ENCODE data around the gene ZNF12.
"Not testable (repeated sequence)": the region's sequence is repeated elsewhere in the genome, so short reads cannot be mapped to it uniquely, and the experiment has no call there.

Gene ZNF12

GRCh38 chr7:6691609-6692106 is 15.1 kb downstream of the ZNF12 start:
- no peak for DNase-seq (ENCODE audit: low read depth, low spot score)
- Histone ChIP-seq H3K9me3 (ENCODE audit: control insufficient read depth, insufficient read depth, low read length) (peaks cover 29% of the 10 kb centered on the region), H3K4me3 (ENCODE audit: low read length) (no peak overlapping the region), H3K36me3 (ENCODE audit: control insufficient read depth, insufficient read depth, low read length) (peaks cover 63% of the 10 kb centered on the region), H3K27me3 (ENCODE audit: control insufficient read depth, insufficient read depth, low read length) (no peaks in the 10 kb centered on the region), H3K4me1 (ENCODE audit: control insufficient read depth, insufficient read depth, low read length) (no peaks in the 10 kb centered on the region), H3K27ac (ENCODE audit: low read length) (no peak overlapping the region)
- no CpG with 5 or more reads among the region's 5 CpGs for WGBS (ENCODE audit: insufficient coverage, insufficient read length)

- H3K9me3 ChIP-seq (ENCODE audit: control insufficient read depth, insufficient read depth, low read length) = peaks cover 29% of the 10 kb centered on the region
- H3K4me1 ChIP-seq (ENCODE audit: control insufficient read depth, insufficient read depth, low read length) = no peaks in the 10 kb centered on the region
- no peak for DNase-seq (ENCODE audit: low read depth, low spot score)
- WGBS (ENCODE audit: insufficient coverage, insufficient read length) = no CpG with 5 or more reads among the region's 4 CpGs
- peaks cover 58% of the 10 kb centered on the region for H3K36me3 ChIP-seq (ENCODE audit: control insufficient read depth, insufficient read depth, low read length)
- no peak overlapping the region for H3K4me3 ChIP-seq (ENCODE audit: low read length)
- no peaks in the 10 kb centered on the region for H3K27me3 ChIP-seq (ENCODE audit: control insufficient read depth, insufficient read depth, low read length)
- H3K27ac ChIP-seq (ENCODE audit: low read length) = no peak overlapping the region
Measured at GRCh38 chr7:6691103-6691502, 15.6 kb downstream of the ZNF12 start.

DNA sequence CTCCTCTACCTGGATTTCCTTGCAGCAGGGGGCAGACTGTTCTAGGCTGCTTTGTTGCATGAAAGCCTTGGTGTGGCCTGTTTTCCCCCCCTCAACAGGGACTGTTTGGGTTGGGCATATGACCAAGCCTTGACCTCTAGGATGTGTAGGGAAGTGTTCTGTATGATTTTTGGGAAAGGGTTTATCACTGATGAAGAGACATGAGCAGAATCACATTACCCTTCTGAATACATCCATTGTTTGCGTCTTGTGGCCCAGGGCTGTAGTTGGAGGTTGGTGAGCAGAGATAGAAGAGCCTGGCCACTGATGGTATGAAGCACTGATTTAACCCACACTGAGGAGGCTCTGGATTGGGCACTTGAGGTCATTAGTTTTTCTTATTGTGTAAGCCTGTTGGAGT is 26.6 kb downstream of the ZNF12 start:
- H3K9me3 ChIP-seq (ENCODE audit: control insufficient read depth, insufficient read depth, low read length) = peaks cover 16% of the 10 kb centered on the region
- H3K4me3 ChIP-seq (ENCODE audit: low read length) = no peak overlapping the region
- no CpG with 5 or more reads among the region's 1 CpG for WGBS (ENCODE audit: insufficient coverage, insufficient read length)
- H3K4me1 ChIP-seq (ENCODE audit: control insufficient read depth, insufficient read depth, low read length) = no peaks in the 10 kb centered on the region
- no peaks in the 10 kb centered on the region for H3K36me3 ChIP-seq (ENCODE audit: control insufficient read depth, insufficient read depth, low read length)
- H3K27me3 ChIP-seq (ENCODE audit: control insufficient read depth, insufficient read depth, low read length) = no peaks in the 10 kb centered on the region
- DNase-seq (ENCODE audit: low read depth, low spot score) = no peak
- H3K27ac ChIP-seq (ENCODE audit: low read length) = no peak overlapping the region

DNA sequence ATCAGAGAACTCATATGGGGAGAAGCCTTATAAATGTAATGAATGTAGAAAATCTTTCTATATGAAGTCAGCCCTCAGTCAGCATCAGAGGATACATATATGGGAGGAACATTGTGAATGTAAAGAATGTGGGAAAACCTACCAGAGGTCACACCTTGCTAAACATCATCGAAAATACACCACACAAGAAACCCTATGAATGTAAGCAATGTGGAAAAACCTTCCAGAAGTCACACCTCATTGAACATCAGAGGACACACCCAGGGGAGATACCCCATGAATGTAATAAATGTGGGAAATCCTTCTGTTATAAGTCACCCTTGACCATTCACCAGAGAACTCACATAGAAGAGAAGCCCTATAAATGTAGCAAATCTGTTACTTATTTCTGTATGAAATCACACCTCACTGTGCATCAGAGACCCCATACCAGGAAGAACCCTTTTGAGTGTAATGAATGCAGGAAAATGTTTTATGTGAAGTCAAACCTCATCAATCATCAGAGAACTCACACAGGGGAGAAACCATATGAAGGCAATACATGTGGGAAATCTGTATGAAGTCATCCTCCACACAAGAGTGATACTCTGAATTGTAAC is 30.8 kb downstream of the ZNF12 start:
- Histone ChIP-seq H3K4me3 (ENCODE audit: low read length) (no peak overlapping the region), H3K4me1 (ENCODE audit: control insufficient read depth, insufficient read depth, low read length) (no peaks in the 10 kb centered on the region), H3K27ac (ENCODE audit: low read length) (no peak overlapping the region), H3K36me3 (ENCODE audit: control insufficient read depth, insufficient read depth, low read length) (no peaks in the 10 kb centered on the region), H3K9me3 (ENCODE audit: control insufficient read depth, insufficient read depth, low read length) (peaks cover 20% of the 10 kb centered on the region), H3K27me3 (ENCODE audit: control insufficient read depth, insufficient read depth, low read length) (no peaks in the 10 kb centered on the region)
- no CpG with 5 or more reads among the region's 1 CpG for WGBS (ENCODE audit: insufficient coverage, insufficient read length)
- DNase-seq (ENCODE audit: low read depth, low spot score) = no peak

GRCh38 chr7:6670851-6671250 is 35.9 kb downstream of the ZNF12 start:
- not testable (repeated sequence) for DNase-seq (ENCODE audit: low read depth, low spot score); H3K4me1 ChIP-seq (ENCODE audit: control insufficient read depth, insufficient read depth, low read length); H3K36me3 ChIP-seq (ENCODE audit: control insufficient read depth, insufficient read depth, low read length); H3K27ac ChIP-seq (ENCODE audit: low read length); H3K27me3 ChIP-seq (ENCODE audit: control insufficient read depth, insufficient read depth, low read length); H3K4me3 ChIP-seq (ENCODE audit: low read length)
- peaks cover 16% of the 10 kb centered on the region for H3K9me3 ChIP-seq (ENCODE audit: control insufficient read depth, insufficient read depth, low read length)
- WGBS (ENCODE audit: insufficient coverage, insufficient read length) = no CpG with 5 or more reads among the region's 34 CpGs

- H3K9me3 ChIP-seq (ENCODE audit: control insufficient read depth, insufficient read depth, low read length) = no peaks in the 10 kb centered on the region
- H3K4me1 ChIP-seq (ENCODE audit: control insufficient read depth, insufficient read depth, low read length) = peaks cover 4% of the 10 kb centered on the region; the same call in 1 of the 2 replicates
- H3K27me3 ChIP-seq (ENCODE audit: control insufficient read depth, insufficient read depth, low read length) = no peaks in the 10 kb centered on the region
- H3K36me3 ChIP-seq (ENCODE audit: control insufficient read depth, insufficient read depth, low read length) = peaks cover 5% of the 10 kb centered on the region
- no peak overlapping the region for H3K27ac ChIP-seq (ENCODE audit: low read length)
- no peak overlapping the region for H3K4me3 ChIP-seq (ENCODE audit: low read length)
- DNase-seq (ENCODE audit: low read depth, low spot score) = no peak
- 100% methylated on average over 1 of the region's 11 CpGs for WGBS (ENCODE audit: insufficient coverage, insufficient read length)
Measured at GRCh38 chr7:6658618-6659345, 48.0 kb downstream of the ZNF12 start.

DNA sequence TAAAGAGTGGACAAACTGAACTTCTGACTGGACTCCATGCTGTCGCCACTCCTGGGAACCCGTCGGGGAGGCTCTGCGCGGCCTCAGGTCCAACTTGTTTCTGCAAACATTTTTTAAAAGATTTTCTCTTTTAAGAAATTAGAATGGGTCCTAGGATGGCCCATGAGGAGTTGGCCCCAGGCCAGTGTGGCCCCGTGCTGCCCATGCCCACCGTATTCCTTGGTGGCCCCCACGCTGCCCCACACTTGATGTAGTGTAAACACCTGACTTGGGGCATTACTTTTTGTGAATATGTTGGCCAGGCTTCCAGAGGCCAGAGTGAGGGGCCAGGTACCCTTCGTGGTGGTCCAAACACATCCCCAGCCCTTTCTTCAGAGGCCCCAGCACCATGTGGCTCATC is 50.3 kb downstream of the ZNF12 start:
- no CpG with 5 or more reads among the region's 9 CpGs for WGBS (ENCODE audit: insufficient coverage, insufficient read length)
- H3K9me3 ChIP-seq (ENCODE audit: control insufficient read depth, insufficient read depth, low read length) = peaks cover 2% of the 10 kb centered on the region; the same call in 1 of the 2 replicates
- H3K27ac ChIP-seq (ENCODE audit: low read length) = no peak overlapping the region
- no peak for DNase-seq (ENCODE audit: low read depth, low spot score)
- H3K4me1 ChIP-seq (ENCODE audit: control insufficient read depth, insufficient read depth, low read length) = peaks cover 4% of the 10 kb centered on the region; the same call in 1 of the 2 replicates
- H3K27me3 ChIP-seq (ENCODE audit: control insufficient read depth, insufficient read depth, low read length) = no peaks in the 10 kb centered on the region
- H3K36me3 ChIP-seq (ENCODE audit: control insufficient read depth, insufficient read depth, low read length) = peaks cover 20% of the 10 kb centered on the region
- H3K4me3 ChIP-seq (ENCODE audit: low read length) = no peak overlapping the region

DNA sequence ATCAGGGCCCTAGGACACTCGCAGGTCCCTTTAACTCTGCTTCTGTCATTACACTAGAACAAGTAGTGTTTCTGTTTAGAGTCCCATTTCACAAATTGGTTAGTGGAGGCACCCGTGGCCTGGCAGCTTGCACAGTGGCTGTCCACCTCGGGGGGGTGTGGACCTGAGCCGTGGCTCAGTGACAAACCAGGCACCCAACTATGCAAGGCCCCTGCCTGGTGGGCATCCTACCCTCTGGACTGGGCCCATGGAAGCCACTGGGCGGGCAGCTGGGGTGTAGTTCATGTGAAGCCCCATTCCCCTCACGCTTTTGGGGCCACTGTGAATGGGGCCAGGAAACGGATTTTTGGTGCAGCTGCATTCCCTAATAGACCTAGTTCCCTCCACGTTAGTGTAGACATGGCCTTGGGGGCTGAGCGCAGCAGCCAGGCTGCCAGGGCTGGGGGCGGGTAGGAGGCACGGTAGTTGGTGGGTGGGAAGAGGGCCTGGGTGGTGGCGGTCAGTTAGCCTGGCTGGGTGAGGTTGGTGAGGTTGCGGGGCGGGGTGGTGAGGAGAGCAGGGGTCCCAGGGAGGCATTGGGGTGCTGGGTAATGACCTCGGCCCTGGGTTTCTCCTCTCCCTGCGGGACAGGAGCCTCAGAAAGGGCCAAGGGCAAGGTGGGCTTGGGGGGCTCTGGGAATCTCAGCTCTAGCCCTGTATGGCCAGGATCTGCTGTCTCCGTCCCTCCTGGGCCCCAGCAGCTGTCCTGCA is 50.9 kb downstream of the ZNF12 start:
- Histone ChIP-seq H3K9me3 (ENCODE audit: control insufficient read depth, insufficient read depth, low read length) (peaks cover 2% of the 10 kb centered on the region; the same call in 1 of the 2 replicates), H3K36me3 (ENCODE audit: control insufficient read depth, insufficient read depth, low read length) (peaks cover 20% of the 10 kb centered on the region), H3K4me1 (ENCODE audit: control insufficient read depth, insufficient read depth, low read length) (peaks cover 4% of the 10 kb centered on the region; the same call in 1 of the 2 replicates), H3K4me3 (ENCODE audit: low read length) (no peak overlapping the region), H3K27ac (ENCODE audit: low read length) (no peak overlapping the region), H3K27me3 (ENCODE audit: control insufficient read depth, insufficient read depth, low read length) (no peaks in the 10 kb centered on the region)
- WGBS (ENCODE audit: insufficient coverage, insufficient read length) = no CpG with 5 or more reads among the region's 17 CpGs
- no peak for DNase-seq (ENCODE audit: low read depth, low spot score)

DNA sequence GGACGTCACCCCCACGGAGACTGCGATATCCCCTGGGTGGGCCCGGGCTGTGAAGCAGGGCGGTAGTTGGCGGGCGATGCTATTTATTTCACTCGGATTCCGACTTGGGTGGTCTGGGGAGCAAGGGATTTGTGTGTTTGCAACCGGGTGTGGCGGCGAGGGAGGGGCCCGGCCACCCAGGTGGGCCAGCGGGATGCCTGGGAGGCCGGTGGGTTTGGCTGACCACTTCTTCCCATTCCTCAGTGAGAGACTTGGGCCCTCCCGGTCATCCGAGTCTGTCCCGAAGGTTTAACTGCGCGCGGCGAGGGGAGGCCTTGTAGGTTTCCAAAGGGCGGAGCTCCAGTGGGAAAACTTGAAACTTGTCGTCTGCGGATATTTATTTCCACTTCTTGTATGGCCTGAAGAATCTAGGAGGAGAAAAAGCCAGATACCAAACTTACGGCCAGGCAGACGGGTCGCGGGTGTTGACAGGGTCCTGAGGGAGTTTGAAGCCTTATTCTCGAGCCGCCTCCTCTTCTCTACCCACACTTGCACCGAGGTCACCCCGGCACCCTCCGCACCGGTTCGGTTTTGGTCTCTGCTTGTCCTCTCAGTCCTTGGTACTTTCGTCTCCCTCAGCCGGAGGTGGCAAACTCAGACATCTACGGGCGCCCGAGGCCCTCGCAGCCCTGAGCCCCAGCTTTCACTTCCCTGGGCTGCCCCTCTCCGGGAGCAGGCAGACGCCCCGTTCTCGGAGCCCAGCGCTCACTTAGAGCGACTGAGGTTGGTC is 51.7 kb downstream of the ZNF12 start:
- Histone ChIP-seq H3K36me3 (ENCODE audit: control insufficient read depth, insufficient read depth, low read length) (peaks cover 20% of the 10 kb centered on the region), H3K4me3 (ENCODE audit: low read length) (no peak overlapping the region), H3K27ac (ENCODE audit: low read length) (no peak overlapping the region), H3K9me3 (ENCODE audit: control insufficient read depth, insufficient read depth, low read length) (peaks cover 2% of the 10 kb centered on the region; the same call in 1 of the 2 replicates), H3K4me1 (ENCODE audit: control insufficient read depth, insufficient read depth, low read length) (peaks cover 4% of the 10 kb centered on the region; the same call in 1 of the 2 replicates), H3K27me3 (ENCODE audit: control insufficient read depth, insufficient read depth, low read length) (no peaks in the 10 kb centered on the region)
- no CpG with 5 or more reads among the region's 48 CpGs for WGBS (ENCODE audit: insufficient coverage, insufficient read length)
- DNase-seq (ENCODE audit: low read depth, low spot score) = no peak

All from iPS DF 6.9 (cell line).